ENCODE measurements around the gene ANKMY2.

DNA sequence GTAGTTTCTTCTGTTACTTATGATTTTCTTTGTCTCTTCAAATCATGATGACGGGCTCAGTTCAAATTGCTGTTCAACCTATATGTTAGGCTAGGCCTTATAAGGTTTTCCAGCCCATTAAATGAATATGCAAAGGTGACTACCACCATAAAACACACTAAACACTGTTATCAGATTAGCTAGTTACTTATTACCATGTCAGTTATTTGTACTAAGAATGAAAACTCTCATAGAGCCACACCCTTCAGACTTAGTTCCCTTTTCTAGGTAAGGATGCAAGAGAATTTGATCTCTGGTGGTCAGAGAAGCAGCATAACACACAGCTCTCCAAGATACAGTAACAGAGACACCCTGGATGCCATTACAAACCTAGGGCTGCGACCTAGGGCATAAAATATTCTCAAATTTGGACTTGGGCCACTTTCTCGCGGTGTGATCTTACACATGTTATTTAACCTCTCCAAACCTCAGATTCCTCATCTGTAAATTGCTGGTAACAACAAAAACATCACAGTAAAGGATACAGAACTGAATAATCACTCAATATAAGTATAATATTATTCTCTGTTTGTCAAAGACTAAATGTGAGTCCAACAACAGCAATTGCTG is 35.6 kb downstream of the ANKMY2 start:
- TF ChIP-seq, protein P1, sequence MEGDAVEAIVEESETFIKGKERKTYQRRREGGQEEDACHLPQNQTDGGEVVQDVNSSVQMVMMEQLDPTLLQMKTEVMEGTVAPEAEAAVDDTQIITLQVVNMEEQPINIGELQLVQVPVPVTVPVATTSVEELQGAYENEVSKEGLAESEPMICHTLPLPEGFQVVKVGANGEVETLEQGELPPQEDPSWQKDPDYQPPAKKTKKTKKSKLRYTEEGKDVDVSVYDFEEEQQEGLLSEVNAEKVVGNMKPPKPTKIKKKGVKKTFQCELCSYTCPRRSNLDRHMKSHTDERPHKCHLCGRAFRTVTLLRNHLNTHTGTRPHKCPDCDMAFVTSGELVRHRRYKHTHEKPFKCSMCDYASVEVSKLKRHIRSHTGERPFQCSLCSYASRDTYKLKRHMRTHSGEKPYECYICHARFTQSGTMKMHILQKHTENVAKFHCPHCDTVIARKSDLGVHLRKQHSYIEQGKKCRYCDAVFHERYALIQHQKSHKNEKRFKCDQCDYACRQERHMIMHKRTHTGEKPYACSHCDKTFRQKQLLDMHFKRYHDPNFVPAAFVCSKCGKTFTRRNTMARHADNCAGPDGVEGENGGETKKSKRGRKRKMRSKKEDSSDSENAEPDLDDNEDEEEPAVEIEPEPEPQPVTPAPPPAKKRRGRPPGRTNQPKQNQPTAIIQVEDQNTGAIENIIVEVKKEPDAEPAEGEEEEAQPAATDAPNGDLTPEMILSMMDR (IDR thresholded peaks at IDR 0.05), result no peak
- TF ChIP-seq POLR2A (IDR thresholded peaks at IDR 0.05), result no peak

Measured in right lobe of liver (tissue), 4 donors.